ENCODE results near the gene MFSD12. TPM values are rescaled to one million over a fixed set of nuclear protein-coding genes. Genes with fewer than 3 reads are reported as not detected.
A peak's percentile ranks its signal among the peaks of the same experiment; 100 is the strongest.

MFSD12 gene
- total and polyA plus RNA-seq, 2 of the 8 experiments (the other 6 are each of a cell fraction or from before 2014, with no cell fraction given) = 59.6 to 71.3 TPM

DNA sequence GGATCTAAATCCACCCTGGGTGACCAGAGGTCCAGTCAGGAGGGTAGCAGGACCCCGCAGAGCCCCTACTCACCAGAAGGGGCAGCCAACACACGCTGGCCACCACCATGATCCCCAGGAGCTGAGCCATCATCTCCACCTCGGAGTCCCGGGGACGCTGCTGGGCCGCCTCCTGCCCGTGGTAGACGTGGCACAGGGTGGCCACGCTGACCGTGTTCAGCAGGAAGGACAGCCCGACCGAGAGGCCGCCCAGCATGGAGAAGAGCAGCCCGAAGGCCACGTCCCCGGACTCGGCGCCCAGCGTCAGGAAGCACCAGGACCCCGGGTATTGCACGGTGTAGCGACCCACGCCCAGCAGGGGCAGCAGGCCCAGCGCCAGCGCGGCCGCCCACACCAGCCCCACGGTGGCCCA, 42.4 kb upstream of the MFSD12 start:
- H3K18ac ChIP-seq (ENCODE audit: extremely low read depth, low read length) = no peak overlapping the region
- H3K4me3 ChIP-seq (ENCODE audit: extremely low read depth in 1 of 4, insufficient read depth in 2 of 4, low read depth in 3 of 4, low read length in 4 of 4) = no peak overlapping the region
- no peak overlapping the region for H3K27ac ChIP-seq (ENCODE audit: low read depth, low read length)
- H3K36me3 ChIP-seq (ENCODE audit: control insufficient read depth in 2 of 4, insufficient read depth in 4 of 4, low read length in 3 of 4) = no peaks in the 10 kb centered on the region
- no peak overlapping the region for H3K4ac ChIP-seq (replicated peaks; ENCODE audit: insufficient read length, low read depth, low read length)
- no peaks in the 10 kb centered on the region for H3K23me2 ChIP-seq (ENCODE audit: low read depth, low read length)
- H2BK15ac ChIP-seq (ENCODE audit: low read length) = no peak overlapping the region
- no peak overlapping the region for H2BK20ac ChIP-seq (ENCODE audit: low read length)
- H3K27me3 ChIP-seq (replicated peaks in 1 of 4; ENCODE audit: control insufficient read depth in 3 of 4, extremely low read depth in 1 of 4, insufficient read depth in 3 of 4, low read length in 3 of 4) = peaks cover 0 to under 1% (median 0%) of the 10 kb centered on the region in 4 experiments; a peak in 2 of 7 replicates
- no peak overlapping the region for H2BK12ac ChIP-seq (ENCODE audit: low read depth, low read length)
- FAIRE-seq = no peak
- ChIA-PET POLR2A (ENCODE audit: partially characterized antibody) (interaction anchor here (0.7 to 1.6 kb wide), 3 partner anchors 8 to 28 kb away, joined by 3 to 4 read pairs (median 4); no protein-coding TSS in a partner anchor), CTCF (ENCODE audit: partially characterized antibody) (interaction anchor here (0.9 to 3.5 kb wide), 7 partner anchors 9 to 252 kb away, joined by 3 to 21 read pairs (median 6); partner anchors contain the start of gene GIPC3)
- no peak overlapping the region for H3K14ac ChIP-seq (ENCODE audit: insufficient read length)
- no peaks in the 10 kb centered on the region for H4K20me1 ChIP-seq (replicated peaks in 1 of 2; ENCODE audit: control insufficient read depth in 1 of 2, insufficient read depth in 2 of 2, low read length in 2 of 2)
- WGBS, 2 experiments (ENCODE audit: extremely low coverage in 1 of 2, insufficient coverage in 1 of 2, insufficient read length in 1 of 2, insufficient replicate concordance in 2 of 2, low coverage in 1 of 2, low lambda C conversion rate in 2 of 2, missing lambda C conversion rate in 1 of 2) = 83% methylated on average over 26 of the region's 28 CpGs; no CpG with 5 or more reads in 1 of the 2 experiments
- no peak overlapping the region for H2AK5ac ChIP-seq (ENCODE audit: low read depth, low read length)
- H4K5ac ChIP-seq (ENCODE audit: insufficient read length, low read depth, low read length) = no peak overlapping the region
- H3K4me1 ChIP-seq (replicated peaks in 1 of 4; ENCODE audit: control insufficient read depth in 3 of 4, insufficient read depth in 4 of 4, low read length in 3 of 4) = no peaks in the 10 kb centered on the region
- TF ChIP-seq, protein P1, sequence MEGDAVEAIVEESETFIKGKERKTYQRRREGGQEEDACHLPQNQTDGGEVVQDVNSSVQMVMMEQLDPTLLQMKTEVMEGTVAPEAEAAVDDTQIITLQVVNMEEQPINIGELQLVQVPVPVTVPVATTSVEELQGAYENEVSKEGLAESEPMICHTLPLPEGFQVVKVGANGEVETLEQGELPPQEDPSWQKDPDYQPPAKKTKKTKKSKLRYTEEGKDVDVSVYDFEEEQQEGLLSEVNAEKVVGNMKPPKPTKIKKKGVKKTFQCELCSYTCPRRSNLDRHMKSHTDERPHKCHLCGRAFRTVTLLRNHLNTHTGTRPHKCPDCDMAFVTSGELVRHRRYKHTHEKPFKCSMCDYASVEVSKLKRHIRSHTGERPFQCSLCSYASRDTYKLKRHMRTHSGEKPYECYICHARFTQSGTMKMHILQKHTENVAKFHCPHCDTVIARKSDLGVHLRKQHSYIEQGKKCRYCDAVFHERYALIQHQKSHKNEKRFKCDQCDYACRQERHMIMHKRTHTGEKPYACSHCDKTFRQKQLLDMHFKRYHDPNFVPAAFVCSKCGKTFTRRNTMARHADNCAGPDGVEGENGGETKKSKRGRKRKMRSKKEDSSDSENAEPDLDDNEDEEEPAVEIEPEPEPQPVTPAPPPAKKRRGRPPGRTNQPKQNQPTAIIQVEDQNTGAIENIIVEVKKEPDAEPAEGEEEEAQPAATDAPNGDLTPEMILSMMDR (IDR thresholded peaks at IDR 0.05; ENCODE audit: control extremely low read depth in 1 of 3, insufficient read depth in 1 of 3, low read depth in 1 of 3, low read length in 3 of 3) = peak; percentile 55 to 78 (median 69)
- TF ChIP-seq EGR1 (IDR thresholded peaks at IDR 0.05; ENCODE audit: borderline replicate concordance, low read depth, low read length) (peak; percentile 71; the same call in 1 of the 2 replicates), SIN3A (conservative IDR thresholded peaks at IDR 0.05 in 1 of 2, IDR thresholded peaks at IDR 0.05 in 1 of 2; ENCODE audit: low read depth in 1 of 2, low read length in 2 of 2) (no peak), RAD21 (IDR thresholded peaks at IDR 0.05 in 1 of 2, conservative IDR thresholded peaks at IDR 0.05 in 1 of 2; ENCODE audit: low read depth in 2 of 2, low read length in 2 of 2) (peak; percentile 42 to 65), BACH1 (IDR thresholded peaks at IDR 0.05; ENCODE audit: low read length) (no peak), SP4 (IDR thresholded peaks at IDR 0.05; ENCODE audit: low read length) (no peak)
- H4K91ac ChIP-seq (replicated peaks; ENCODE audit: insufficient read length, low read length) = no peak overlapping the region
- H3K9me3 ChIP-seq (ENCODE audit: insufficient read depth in 2 of 2, low read depth in 1 of 2, low read length in 1 of 2) = no peaks in the 10 kb centered on the region
- DNase-seq (ENCODE audit: low read depth in 1 of 2, low spot score in 2 of 2) = peak in 1 of 2 experiments; percentile 74
- H3K79me2 ChIP-seq (ENCODE audit: control insufficient read depth in 1 of 2, insufficient read depth in 2 of 2, low read length in 2 of 2) = no peaks in the 10 kb centered on the region
- H2BK5ac ChIP-seq (ENCODE audit: low read depth, low read length) = no peak overlapping the region
- no peaks in the 10 kb centered on the region for H3K79me1 ChIP-seq (ENCODE audit: low read depth, low read length)
- no peak overlapping the region for H3K9ac ChIP-seq (replicated peaks in 1 of 4; ENCODE audit: extremely low read depth in 1 of 4, low read depth in 3 of 4, low read length in 3 of 4)
- H3K4me2 ChIP-seq (ENCODE audit: insufficient read depth in 1 of 2, low read depth in 2 of 2, low read length in 2 of 2) = no peak overlapping the region
- no peak overlapping the region for H3K56ac ChIP-seq (replicated peaks; ENCODE audit: insufficient read length, low read depth, low read length)
- H4K8ac ChIP-seq (ENCODE audit: extremely low read depth, insufficient read depth, low read length) = peak overlapping the region; percentile 71
- no peak overlapping the region for H3K23ac ChIP-seq (ENCODE audit: insufficient read length)
- H2AFZ ChIP-seq (ENCODE audit: low read length) = no peak overlapping the region
- H2BK120ac ChIP-seq (replicated peaks; ENCODE audit: low read depth, low read length) = no peak overlapping the region

All from H1 (cell line).